CD14-positive monocyte (primary cell): ENCODE results near the gene NXPH1. TPM values are rescaled to one million over a fixed set of nuclear protein-coding genes. Genes with fewer than 3 reads are reported as not detected.

Experiments
- DNase-seq, 3 donors: peaks; one replicate each; pipeline ENCODE4 v3.0.0-alpha.2; 2011 to 2022
- H2AFZ ChIP-seq: 2 replicates; pipeline ENCODE4 v1.6.0; 2012; ENCODE audit warnings: mild to moderate bottlenecking, low read depth, low read length, inconsistent platforms; ENCODE audit not compliant: insufficient read depth, poor library complexity, severe bottlenecking
- H3K27ac ChIP-seq, 2 donors: 1 replicate in 1 of 2; 2 replicates in 1 of 2; pipeline ENCODE4 v1.5.1; 2012 to 2013; ENCODE audit warnings: low read length in 2 of 2, control low read depth in 1 of 2, inconsistent platforms in 1 of 2, low read depth in 1 of 2, mild to moderate bottlenecking in 1 of 2
- H3K27me3 ChIP-seq, 2 donors: one replicate each; pipeline versions ENCODE4 v1.6.0 to v1.6.1; 2011 to 2013; ENCODE audit warnings: low read length in 2 of 2; ENCODE audit not compliant: control insufficient read depth in 2 of 2, insufficient read depth in 2 of 2
- H3K36me3 ChIP-seq, 2 donors: replicated peaks in 1 of 2; 1 replicate in 1 of 2; 2 replicates in 1 of 2; pipeline versions ENCODE4 v1.5.1 to v1.6.1; 2012 to 2013; ENCODE audit warnings: low read length in 2 of 2, control low read depth in 1 of 2, inconsistent platforms in 1 of 2, mild to moderate bottlenecking in 1 of 2; ENCODE audit not compliant: insufficient read depth in 2 of 2, control insufficient read depth in 1 of 2
- H3K4me1 ChIP-seq, 2 donors: 1 replicate in 1 of 2; 2 replicates in 1 of 2; pipeline versions ENCODE4 v1.5.1 to v1.6.1; 2012 to 2013; ENCODE audit warnings: low read length in 2 of 2, control low read depth in 1 of 2, inconsistent platforms in 1 of 2, mild to moderate bottlenecking in 1 of 2, moderate library complexity in 1 of 2; ENCODE audit not compliant: insufficient read depth in 2 of 2, control insufficient read depth in 1 of 2
- H3K4me2 ChIP-seq: replicated peaks from 2 replicates; pipeline ENCODE3; 2012; ENCODE audit warnings: low read length, moderate library complexity, mild to moderate bottlenecking; ENCODE audit not compliant: poor library complexity, severe bottlenecking; ENCODE audit errors: extremely low read depth
- H3K4me3 ChIP-seq, 3 experiments: fragments of 200-600 bp in 1 of 3; sonication (generic) in 1 of 3; replicated peaks in 1 of 3; 1 replicate in 2 of 3; 2 replicates in 1 of 3; pipeline ENCODE4 v1.5.1; 2011 to 2013; ENCODE audit warnings: low read length in 3 of 3, mild to moderate bottlenecking in 3 of 3, control low read depth in 2 of 3, low read depth in 2 of 3, inconsistent platforms in 1 of 3, moderate library complexity in 1 of 3
- H3K79me2 ChIP-seq: 2 replicates; pipeline ENCODE4 v1.6.0; 2012; ENCODE audit warnings: mild to moderate bottlenecking, control low read depth, inconsistent platforms, low read length, moderate library complexity; ENCODE audit not compliant: insufficient read depth
- H3K9ac ChIP-seq: 2 replicates; pipeline ENCODE4 v1.6.0; 2017; ENCODE audit warnings: low read length, mild to moderate bottlenecking; ENCODE audit not compliant: insufficient read depth, poor library complexity, severe bottlenecking
- H3K9me3 ChIP-seq, 2 donors: replicated peaks in 1 of 2; 1 replicate in 1 of 2; 2 replicates in 1 of 2; pipeline versions ENCODE4 v1.5.1 to v1.6.1; 2012 to 2013; ENCODE audit warnings: low read length in 2 of 2, control low read depth in 1 of 2; ENCODE audit not compliant: control insufficient read depth in 1 of 2, insufficient read depth in 1 of 2
- H4K20me1 ChIP-seq: 2 replicates; pipeline ENCODE4 v1.6.0; 2012; ENCODE audit warnings: mild to moderate bottlenecking, low read length, control low read depth, moderate library complexity; ENCODE audit not compliant: insufficient read depth
- H3K27ac Mint-ChIP-seq, 7 donors: one replicate each; pipeline ENCODE4 v1.8.0; 2020; ENCODE audit warnings: mild to moderate bottlenecking in 7 of 7, mixed read lengths in 7 of 7, moderate library complexity in 6 of 7, inconsistent platforms in 2 of 7
- H3K27me3 Mint-ChIP-seq, 3 donors: one replicate each; pipeline ENCODE4 v1.8.0; 2021 to 2022; ENCODE audit warnings: low read depth in 3 of 3, mild to moderate bottlenecking in 3 of 3, mixed read lengths in 3 of 3, moderate library complexity in 3 of 3, inconsistent platforms in 1 of 3
- H3K36me3 Mint-ChIP-seq, 2 donors: one replicate each; pipeline ENCODE4 v1.8.0; 2020; ENCODE audit warnings: mixed read lengths in 2 of 2, inconsistent platforms in 1 of 2, mild to moderate bottlenecking in 1 of 2
- H3K4me1 Mint-ChIP-seq: one replicate; pipeline ENCODE4 v1.8.0; 2020; ENCODE audit warnings: mild to moderate bottlenecking, mixed read lengths
- H3K4me3 Mint-ChIP-seq, 2 donors: one replicate each; pipeline ENCODE4 v1.8.0; 2020; ENCODE audit warnings: mild to moderate bottlenecking in 2 of 2, mixed read lengths in 2 of 2, moderate library complexity in 1 of 2
- H3K9me3 Mint-ChIP-seq, 7 donors: one replicate each; pipeline ENCODE4 v1.8.0; 2020 to 2022; ENCODE audit warnings: mixed read lengths in 7 of 7, mild to moderate bottlenecking in 6 of 7, moderate library complexity in 6 of 7, inconsistent platforms in 2 of 7
- WGBS: methylation state at CpG from one replicate; pipeline ENCODE4 v1.1.5; 2013; ENCODE audit warnings: missing lambda C conversion rate; ENCODE audit not compliant: insufficient coverage; 5-methylcytosine and 5-hydroxymethylcytosine counted together
- intact Hi-C, 2 donors: fragments of 100-400 bp; cut with micrococcal nuclease; formaldehyde crosslinking; loops; one replicate each; pipeline versions ENCODE4 v1.15.0 to v1.15.1; 2023
- polyA plus RNA-seq, 3 donors: library from polyadenylated mRNA; depleted of rRNA in 1 of 3; unstranded in 2 of 3; stranded (reverse) in 1 of 3; fragments of 300-500 nt in 2 of 3; fragments of >200 nt in 1 of 3; fragmentation: Illumina TruSeq in 2 of 3; gene quantifications; 1 replicate in 2 of 3; 2 replicates in 1 of 3; pipeline ENCODE4 v1.2.3, GENCODE V29; 2012 to 2021
- TF ChIP-seq, protein P1 (sequence below): fragments of 200-600 bp; IDR thresholded peaks from one replicate; pipeline ENCODE4 v1.8.0; 2022; ENCODE audit warnings: antibody characterized with exemption, mild to moderate bottlenecking

Gene NXPH1
- polyA plus RNA-seq, 3 donors = not detected

DNA sequence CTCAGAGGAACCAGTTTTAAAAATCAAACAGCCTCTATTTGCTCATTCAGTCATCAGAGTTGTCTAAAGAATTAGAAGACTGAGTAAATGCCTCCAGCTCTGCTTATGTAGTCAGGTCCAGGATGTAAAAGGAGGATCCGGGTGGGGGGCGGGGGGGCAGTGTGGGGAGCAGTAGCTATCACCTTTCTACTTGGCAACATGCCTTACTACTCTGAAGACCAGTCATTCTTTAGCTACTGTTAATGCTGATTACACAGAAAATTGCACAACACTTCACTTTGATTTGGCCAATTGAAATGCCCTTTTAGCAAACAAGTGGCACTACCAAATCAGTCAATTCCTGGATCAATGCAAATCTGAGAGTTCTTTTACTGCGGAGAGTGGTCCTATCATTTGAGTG is 164.2 kb downstream of the NXPH1 start:
- Mint-ChIP-seq H3K36me3 (no peaks in the 10 kb centered on the region), H3K4me1 (no peaks in the 10 kb centered on the region), H3K9me3 (peaks cover 0 to 12% (median 6%) of the 10 kb centered on the region in 7 donors), H3K27ac (no peak overlapping the region), H3K27me3 (peaks cover 0 to 3% (median 0%) of the 10 kb centered on the region in 3 donors), H3K4me3 (no peak overlapping the region)
- intact Hi-C loops = no loop called here
- H3K36me3 ChIP-seq = no peaks in the 10 kb centered on the region
- H3K9me3 ChIP-seq = peaks cover 0 to 3% of the 10 kb centered on the region in 2 donors
- no peak overlapping the region for H3K4me2 ChIP-seq
- H3K9ac ChIP-seq = no peak overlapping the region
- no peak overlapping the region for H3K27ac ChIP-seq
- no peak overlapping the region for H2AFZ ChIP-seq
- TF ChIP-seq, protein P1, sequence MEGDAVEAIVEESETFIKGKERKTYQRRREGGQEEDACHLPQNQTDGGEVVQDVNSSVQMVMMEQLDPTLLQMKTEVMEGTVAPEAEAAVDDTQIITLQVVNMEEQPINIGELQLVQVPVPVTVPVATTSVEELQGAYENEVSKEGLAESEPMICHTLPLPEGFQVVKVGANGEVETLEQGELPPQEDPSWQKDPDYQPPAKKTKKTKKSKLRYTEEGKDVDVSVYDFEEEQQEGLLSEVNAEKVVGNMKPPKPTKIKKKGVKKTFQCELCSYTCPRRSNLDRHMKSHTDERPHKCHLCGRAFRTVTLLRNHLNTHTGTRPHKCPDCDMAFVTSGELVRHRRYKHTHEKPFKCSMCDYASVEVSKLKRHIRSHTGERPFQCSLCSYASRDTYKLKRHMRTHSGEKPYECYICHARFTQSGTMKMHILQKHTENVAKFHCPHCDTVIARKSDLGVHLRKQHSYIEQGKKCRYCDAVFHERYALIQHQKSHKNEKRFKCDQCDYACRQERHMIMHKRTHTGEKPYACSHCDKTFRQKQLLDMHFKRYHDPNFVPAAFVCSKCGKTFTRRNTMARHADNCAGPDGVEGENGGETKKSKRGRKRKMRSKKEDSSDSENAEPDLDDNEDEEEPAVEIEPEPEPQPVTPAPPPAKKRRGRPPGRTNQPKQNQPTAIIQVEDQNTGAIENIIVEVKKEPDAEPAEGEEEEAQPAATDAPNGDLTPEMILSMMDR = no peak
- no peaks in the 10 kb centered on the region for H4K20me1 ChIP-seq
- no peaks in the 10 kb centered on the region for H3K27me3 ChIP-seq
- H3K4me3 ChIP-seq = no peak overlapping the region
- H3K4me1 ChIP-seq = no peaks in the 10 kb centered on the region
- DNase-seq = no peak
- H3K79me2 ChIP-seq = no peaks in the 10 kb centered on the region
- 100% methylated on average over 1 of the region's 3 CpGs for WGBS

DNA sequence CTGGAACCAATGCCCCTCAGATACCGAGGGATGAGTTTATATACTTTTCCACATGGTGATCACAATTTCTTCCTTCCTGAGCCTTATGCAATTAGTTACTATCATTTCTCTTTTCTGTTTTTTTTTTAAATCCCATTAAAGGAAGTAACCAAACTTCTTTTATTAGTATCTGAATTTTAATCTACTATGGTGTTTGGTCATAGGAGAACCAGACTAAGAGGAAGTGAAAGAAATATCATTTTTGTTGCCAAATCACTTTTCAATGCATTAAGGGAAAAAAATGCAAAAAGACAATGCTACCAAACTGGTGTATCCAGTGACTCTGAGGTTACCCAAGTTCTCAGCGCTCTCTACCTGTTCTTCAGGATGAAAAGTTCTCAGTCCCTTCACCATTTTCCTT is 167.7 kb downstream of the NXPH1 start:
- no CpG with 5 or more reads among the region's 2 CpGs for WGBS
- Histone ChIP-seq H2AFZ (no peak overlapping the region), H4K20me1 (no peaks in the 10 kb centered on the region), H3K4me2 (no peak overlapping the region), H3K4me1 (no peaks in the 10 kb centered on the region), H3K36me3 (no peaks in the 10 kb centered on the region), H3K27me3 (no peaks in the 10 kb centered on the region), H3K9me3 (peaks cover 0 to 3% of the 10 kb centered on the region in 2 donors), H3K79me2 (no peaks in the 10 kb centered on the region), H3K9ac (no peak overlapping the region), H3K4me3 (no peak overlapping the region), H3K27ac (no peak overlapping the region)
- no peaks in the 10 kb centered on the region for H3K4me1 Mint-ChIP-seq
- no peak for DNase-seq
- H3K9me3 Mint-ChIP-seq = peaks cover 0 to 13% (median 9%) of the 10 kb centered on the region in 7 donors
- intact Hi-C loops = no loop called here
- H3K27ac Mint-ChIP-seq = no peak overlapping the region
- H3K4me3 Mint-ChIP-seq = no peak overlapping the region
- H3K36me3 Mint-ChIP-seq = no peaks in the 10 kb centered on the region
- TF ChIP-seq, protein P1 = no peak
- peaks cover 0 to 2% (median 2%) of the 10 kb centered on the region in 3 donors for H3K27me3 Mint-ChIP-seq
